ENCODE data around the gene MLKL.
"Not testable (repeated sequence)": the region's sequence is repeated elsewhere in the genome, so short reads cannot be mapped to it uniquely, and the experiment has no call there.

MLKL gene

GRCh38 chr16:74695450-74696422 is 4.9 kb downstream of the MLKL start:
- DNase-seq = peak; percentile 24

- DNase-seq = no peak
Measured at GRCh38 chr16:74691093-74691855, 9.4 kb downstream of the MLKL start.

- DNase-seq = no peak
Measured at GRCh38 chr16:74682556-74682955, 18.1 kb downstream of the MLKL start.

- no peak for DNase-seq
Measured at GRCh38 chr16:74680681-74681080, 20.0 kb downstream of the MLKL start.

- DNase-seq = no peak
Measured at GRCh38 chr16:74679983-74680382, 20.7 kb downstream of the MLKL start.

GRCh38 chr16:74677868-74678267 is 22.8 kb downstream of the MLKL start:
- no peak for DNase-seq

GRCh38 chr16:74673876-74674275 is 26.8 kb downstream of the MLKL start:
- DNase-seq = no peak

- not testable (repeated sequence) for DNase-seq
Measured at GRCh38 chr16:74668877-74669276, 31.8 kb downstream of the MLKL start.

- peak; percentile 15 for DNase-seq
Measured at GRCh38 chr16:74667255-74667700, 33.4 kb downstream of the MLKL start.

- DNase-seq = peak; percentile 99
Measured at GRCh38 chr16:74666425-74667254, 34.0 kb downstream of the MLKL start, which contains the start of gene RFWD3. RFWD3 (minus strand) TSS chr16:74666877; CDS start chr16:74661449, 5,428 bp downstream.

GRCh38 chr16:74666010-74666421 is 34.6 kb downstream of the MLKL start:
- DNase-seq = no peak

GRCh38 chr16:74661064-74661463 is 39.6 kb downstream of the MLKL start:
- DNase-seq = no peak

GRCh38 chr16:74660383-74660782 is 40.3 kb downstream of the MLKL start:
- DNase-seq = no peak

GRCh38 chr16:74659041-74659440 is 41.6 kb downstream of the MLKL start:
- DNase-seq = no peak

- no peak for DNase-seq
Measured at GRCh38 chr16:74657870-74658642, 42.6 kb downstream of the MLKL start.

GRCh38 chr16:74654536-74655050 is 46.1 kb downstream of the MLKL start:
- no peak for DNase-seq

- not testable (repeated sequence) for DNase-seq
Measured at GRCh38 chr16:74652883-74653282, 47.8 kb downstream of the MLKL start.

- no peak for DNase-seq
Measured at GRCh38 chr16:74652249-74652648, 48.4 kb downstream of the MLKL start.

GRCh38 chr16:74651841-74652240 is 48.8 kb downstream of the MLKL start:
- DNase-seq = no peak

- no peak for DNase-seq
Measured at GRCh38 chr16:74650966-74651567, 49.6 kb downstream of the MLKL start.

GRCh38 chr16:74649839-74650504 is 50.7 kb downstream of the MLKL start:
- DNase-seq = no peak

Measured in NCI-H1092 (cell line).